HepG2 (cell line): ENCODE data around the gene MTHFD1L. TPM values are rescaled to one million over a fixed set of nuclear protein-coding genes. Genes with fewer than 3 reads are reported as not detected.

Experiments used
- ATF7-NPFF ChIP-seq: sonication (generic); formaldehyde crosslinking; IDR thresholded peaks from 2 replicates; pipeline ENCODE4 v1.8.1; 2023; ENCODE audit warnings: mild to moderate bottlenecking, low read depth, missing genetic modification reagents, moderate library complexity
- GATA4 ChIP-seq: sonication (generic); IDR thresholded peaks from 2 replicates; pipeline ENCODE4 v1.6.1; 2016; ENCODE audit warnings: antibody characterized with exemption, low read depth, borderline replicate concordance
- KDM5B ChIP-seq: sonication (generic); formaldehyde crosslinking; IDR thresholded peaks from 2 replicates; pipeline ENCODE4 v1.4.0; 2020; ENCODE audit warnings: missing genetic modification reagents, mild to moderate bottlenecking, borderline replicate concordance
- MZF1 ChIP-seq: sonication (generic); formaldehyde crosslinking; IDR thresholded peaks from 2 replicates; pipeline ENCODE4 v1.8.1; 2023; ENCODE audit warnings: mild to moderate bottlenecking, missing genetic modification reagents, borderline replicate concordance
- ZBTB10 ChIP-seq: sonication (generic); formaldehyde crosslinking; IDR thresholded peaks from 2 replicates; pipeline ENCODE4 v1.4.0; 2020; ENCODE audit warnings: missing genetic modification reagents, borderline replicate concordance
- ZBTB38 ChIP-seq: sonication (generic); formaldehyde crosslinking; IDR thresholded peaks from 2 replicates; pipeline ENCODE4 v1.5.1; 2020; ENCODE audit warnings: mild to moderate bottlenecking, missing genetic modification reagents
- ZBTB46 ChIP-seq: sonication (generic); formaldehyde crosslinking; IDR thresholded peaks from 2 replicates; pipeline ENCODE4 v1.4.0; 2020; ENCODE audit warnings: mild to moderate bottlenecking, missing genetic modification reagents, borderline replicate concordance
- ZEB1 ChIP-seq: IDR thresholded peaks from 2 replicates; pipeline ENCODE4 v1.6.1; 2012; ENCODE audit warnings: mild to moderate bottlenecking, low read depth, inconsistent platforms; ENCODE audit not compliant: insufficient replicate concordance
- ZNF646 ChIP-seq: sonication (generic); formaldehyde crosslinking; IDR thresholded peaks from 2 replicates; pipeline ENCODE4 v1.9.0; 2021; ENCODE audit warnings: mild to moderate bottlenecking, missing genetic modification reagents
- polyA plus RNA-seq, 8 experiments: library from polyadenylated mRNA; depleted of rRNA in 3 of 8; stranded (reverse) in 7 of 8; unstranded in 1 of 8; fragments of >200 nt; fragmentation: Illumina TruSeq in 4 of 8; extraction: Trizol in 4 of 8; gene quantifications; 2 replicates each; pipeline versions ENCODE4 v1.2.1 to v1.2.3, GENCODE V29; 2011 to 2016; ENCODE audit warnings: low read depth in 4 of 8, missing spikeins in 1 of 8, mixed read lengths in 1 of 8; ENCODE audit not compliant: insufficient read depth in 1 of 8
- total RNA-seq, 5 experiments: library from RNA; depleted of rRNA; stranded (reverse); fragments of >200 nt; fragmentation: Illumina TruSeq; extraction: Trizol; gene quantifications; 2 replicates each; pipeline ENCODE4 v1.2.3, GENCODE V29; 2016; ENCODE audit warnings: low read depth in 1 of 5
- TF ChIP-seq, protein P1 (sequence below): sonication (generic); formaldehyde crosslinking; IDR thresholded peaks from 2 replicates; pipeline ENCODE4 v1.4.0; 2020; ENCODE audit warnings: missing genetic modification reagents
- TF ChIP-seq, protein P2 (sequence below): sonication (generic); formaldehyde crosslinking; IDR thresholded peaks from 2 replicates; pipeline ENCODE4 v1.5.0; 2020; ENCODE audit warnings: missing genetic modification reagents

The MTHFD1L gene
- total and polyA plus RNA-seq, 2 of the 13 experiments (the other 11 are each of a cell fraction or from before 2014, with no cell fraction given): 24.0 to 39.6 TPM

GRCh38 chr6:151060096-151060765 is 194.7 kb downstream of the MTHFD1L start (continued):
- TF ChIP-seq ZEB1 (no peak), ATF7-NPFF (no peak), KDM5B (CRISPR knock-in tag) (no peak), GATA4 (no peak; the same call in 1 of the 2 replicates), ZNF646 (CRISPR knock-in tag) (no peak), ZBTB10 (no peak), ZBTB46 (no peak), MZF1 (CRISPR knock-in tag) (no peak), ZBTB38 (CRISPR knock-in tag) (peak; percentile 81; the same call in 1 of the 2 replicates)
- TF ChIP-seq, protein P1, sequence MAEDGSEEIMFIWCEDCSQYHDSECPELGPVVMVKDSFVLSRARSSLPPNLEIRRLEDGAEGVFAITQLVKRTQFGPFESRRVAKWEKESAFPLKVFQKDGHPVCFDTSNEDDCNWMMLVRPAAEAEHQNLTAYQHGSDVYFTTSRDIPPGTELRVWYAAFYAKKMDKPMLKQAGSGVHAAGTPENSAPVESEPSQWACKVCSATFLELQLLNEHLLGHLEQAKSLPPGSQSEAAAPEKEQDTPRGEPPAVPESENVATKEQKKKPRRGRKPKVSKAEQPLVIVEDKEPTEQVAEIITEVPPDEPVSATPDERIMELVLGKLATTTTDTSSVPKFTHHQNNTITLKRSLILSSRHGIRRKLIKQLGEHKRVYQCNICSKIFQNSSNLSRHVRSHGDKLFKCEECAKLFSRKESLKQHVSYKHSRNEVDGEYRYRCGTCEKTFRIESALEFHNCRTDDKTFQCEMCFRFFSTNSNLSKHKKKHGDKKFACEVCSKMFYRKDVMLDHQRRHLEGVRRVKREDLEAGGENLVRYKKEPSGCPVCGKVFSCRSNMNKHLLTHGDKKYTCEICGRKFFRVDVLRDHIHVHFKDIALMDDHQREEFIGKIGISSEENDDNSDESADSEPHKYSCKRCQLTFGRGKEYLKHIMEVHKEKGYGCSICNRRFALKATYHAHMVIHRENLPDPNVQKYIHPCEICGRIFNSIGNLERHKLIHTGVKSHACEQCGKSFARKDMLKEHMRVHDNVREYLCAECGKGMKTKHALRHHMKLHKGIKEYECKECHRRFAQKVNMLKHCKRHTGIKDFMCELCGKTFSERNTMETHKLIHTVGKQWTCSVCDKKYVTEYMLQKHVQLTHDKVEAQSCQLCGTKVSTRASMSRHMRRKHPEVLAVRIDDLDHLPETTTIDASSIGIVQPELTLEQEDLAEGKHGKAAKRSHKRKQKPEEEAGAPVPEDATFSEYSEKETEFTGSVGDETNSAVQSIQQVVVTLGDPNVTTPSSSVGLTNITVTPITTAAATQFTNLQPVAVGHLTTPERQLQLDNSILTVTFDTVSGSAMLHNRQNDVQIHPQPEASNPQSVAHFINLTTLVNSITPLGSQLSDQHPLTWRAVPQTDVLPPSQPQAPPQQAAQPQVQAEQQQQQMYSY (CRISPR knock-in tag): no peak
- TF ChIP-seq, protein P2, sequence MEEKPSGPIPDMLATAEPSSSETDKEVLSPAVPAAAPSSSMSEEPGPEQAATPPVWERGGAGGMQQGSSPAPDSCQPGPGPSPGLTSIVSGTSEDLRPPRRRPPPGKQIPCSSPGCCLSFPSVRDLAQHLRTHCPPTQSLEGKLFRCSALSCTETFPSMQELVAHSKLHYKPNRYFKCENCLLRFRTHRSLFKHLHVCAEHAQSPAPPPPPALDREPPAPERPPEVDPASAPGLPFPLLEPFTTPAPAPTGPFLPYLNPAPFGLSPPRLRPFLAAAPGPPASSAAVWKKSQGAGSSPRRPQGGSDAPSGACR: 0 out of 2 replicates have a peak, but pooled peaks have one; percentile 6
